Activated T-helper 17 cell treated with anti-CD3 and anti-CD28 coated beads, Interleukin-2, amount 50 U/mL, for 72 hours (primary cell): ENCODE results near the gene SH2D3A. TPM values are rescaled to one million over a fixed set of nuclear protein-coding genes. Genes with fewer than 3 reads are reported as not detected.
"Not testable (repeated sequence)": the region's sequence is repeated elsewhere in the genome, so short reads cannot be mapped to it uniquely, and the experiment has no call there.

Experiments used
- ATAC-seq: fragments of 150-1000 bp; cut with Tn5 transposase; replicated peaks from 2 replicates; pipeline ENCODE4 v1.10.0; 2021; ENCODE audit warnings: mild to moderate bottlenecking, moderate library complexity
- H3K27ac Mint-ChIP-seq: one replicate; pipeline ENCODE4 v1.8.0; 2022; ENCODE audit warnings: mixed read lengths
- H3K27me3 Mint-ChIP-seq: one replicate; pipeline ENCODE4 v1.8.0; 2022; ENCODE audit warnings: mixed read lengths
- H3K36me3 Mint-ChIP-seq: one replicate; pipeline ENCODE4 v1.8.0; 2022; ENCODE audit warnings: low read depth, mild to moderate bottlenecking, mixed read lengths
- H3K4me1 Mint-ChIP-seq: one replicate; pipeline ENCODE4 v1.8.0; 2022; ENCODE audit warnings: mixed read lengths
- H3K4me3 Mint-ChIP-seq: one replicate; pipeline ENCODE4 v1.8.0; 2022; ENCODE audit warnings: mild to moderate bottlenecking, mixed read lengths
- H3K9me3 Mint-ChIP-seq: one replicate; pipeline ENCODE4 v1.8.0; 2022; ENCODE audit warnings: mixed read lengths
- total RNA-seq, 2 donors: library from RNA; stranded (reverse); gene quantifications; one replicate each; pipeline ENCODE4 v1.2.3, GENCODE V29; 2022

Gene SH2D3A
- total RNA-seq, 2 donors from 2014 or later: 21.1 to 21.2 TPM

DNA sequence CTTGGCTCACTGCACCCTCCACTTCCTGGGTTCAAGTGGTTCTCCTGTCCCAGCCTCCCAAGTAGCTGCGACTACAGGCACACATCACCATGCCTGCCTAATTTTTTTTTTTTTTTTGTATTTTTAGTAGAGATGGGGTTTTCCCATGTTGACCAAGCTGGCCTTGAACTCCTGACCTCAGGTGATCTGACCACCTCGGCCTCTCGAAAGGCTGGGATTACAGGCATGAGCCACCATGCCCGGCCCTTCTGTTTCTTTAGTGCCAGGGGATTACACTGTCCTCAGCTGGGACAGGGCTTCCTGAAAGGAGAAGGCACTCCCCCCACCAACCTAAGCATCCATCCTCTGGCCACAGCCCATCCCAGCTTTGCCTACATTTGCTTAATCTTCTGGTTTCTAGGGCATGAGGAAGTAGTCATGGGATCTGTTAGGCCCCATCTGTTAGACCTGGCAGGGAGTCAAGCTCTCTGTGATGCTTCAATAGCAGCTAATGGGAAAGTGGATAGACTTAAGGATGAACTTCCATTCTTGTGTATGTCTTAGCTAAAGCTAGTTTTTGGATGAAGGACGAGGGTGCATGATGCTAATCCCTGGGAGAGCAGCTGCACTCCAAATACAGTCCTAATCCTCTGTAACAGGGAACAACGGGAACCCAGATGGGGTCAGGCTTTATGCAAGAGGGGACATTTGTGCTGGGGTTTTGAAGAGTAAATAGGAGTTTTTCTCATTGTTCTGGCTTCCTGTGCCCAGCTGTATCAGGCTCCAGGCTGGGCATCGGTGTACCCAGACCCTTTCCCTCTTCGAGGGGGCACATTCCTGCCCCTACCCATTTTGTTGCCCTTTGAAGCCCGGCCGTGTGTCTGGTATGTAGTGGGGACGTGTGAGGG is 7.8 kb upstream of the SH2D3A start:
- Mint-ChIP-seq H3K9me3 (peaks cover 7% of the 10 kb centered on the region), H3K36me3 (peaks cover 53% of the 10 kb centered on the region), H3K27me3 (no peaks in the 10 kb centered on the region), H3K27ac (peak overlapping the region; percentile 72), H3K4me3 (peak overlapping the region; percentile 98), H3K4me1 (peaks cover 48% of the 10 kb centered on the region)
- ATAC-seq: no peak

DNA sequence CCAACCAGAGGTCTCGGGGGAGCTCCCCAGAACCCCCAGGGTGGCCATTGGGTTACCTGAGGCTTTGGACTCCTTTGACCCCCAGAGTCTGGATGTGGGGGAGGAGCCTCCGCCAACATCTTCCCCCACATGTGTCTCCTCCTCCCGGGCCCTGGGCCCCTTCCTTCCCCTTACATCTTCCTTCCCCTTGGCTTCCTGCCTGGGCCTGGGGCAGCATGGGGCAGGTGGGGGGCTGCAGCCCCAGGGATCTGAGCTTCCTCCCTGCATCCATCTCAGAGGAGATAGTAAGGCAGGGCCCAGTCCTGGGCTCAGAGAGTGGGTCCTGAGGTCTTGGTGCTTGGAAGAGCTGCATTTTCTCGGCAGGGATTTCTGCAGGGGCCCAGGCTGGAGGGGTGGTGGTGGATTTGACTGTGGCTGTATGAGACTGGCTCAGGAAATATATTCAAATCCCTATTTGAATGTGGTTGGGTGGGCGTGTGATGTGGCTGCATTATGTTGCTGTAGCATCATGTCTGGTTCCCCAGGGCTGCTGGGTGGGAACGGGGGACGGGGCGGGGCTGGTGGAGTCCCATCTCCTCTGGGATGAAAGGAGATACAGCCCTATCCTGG is 6.2 kb upstream of the SH2D3A start:
- Mint-ChIP-seq H3K9me3 (peaks cover 7% of the 10 kb centered on the region), H3K27me3 (no peaks in the 10 kb centered on the region), H3K4me3 (peak overlapping the region; percentile 98), H3K4me1 (peaks cover 52% of the 10 kb centered on the region), H3K36me3 (peaks cover 47% of the 10 kb centered on the region), H3K27ac (peak overlapping the region; percentile 88)
- ATAC-seq: peak; percentile 57

DNA sequence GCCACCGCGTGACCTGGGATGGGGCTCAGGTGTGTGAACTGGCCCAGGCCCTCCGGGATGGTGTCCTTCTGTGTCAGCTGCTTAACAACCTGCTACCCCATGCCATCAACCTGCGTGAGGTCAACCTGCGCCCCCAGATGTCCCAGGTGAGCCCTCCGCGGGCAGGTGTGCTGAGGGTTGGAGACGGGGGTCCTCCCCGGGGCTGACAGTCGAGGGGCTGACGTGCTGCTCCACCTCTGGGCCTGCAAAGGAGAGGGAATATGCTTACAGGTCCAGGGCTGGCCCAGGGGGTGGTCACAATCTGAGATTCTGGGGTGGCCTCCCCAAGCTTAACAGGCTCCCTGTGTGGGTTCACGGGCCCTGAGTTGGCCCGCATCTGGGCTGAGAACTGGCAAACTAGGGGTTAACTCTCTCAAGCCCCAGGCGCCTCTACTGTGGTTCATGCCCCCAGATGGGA is 5.7 kb upstream of the SH2D3A start:
- H3K27me3 Mint-ChIP-seq: no peaks in the 10 kb centered on the region
- peak overlapping the region; percentile 88 for H3K27ac Mint-ChIP-seq
- ATAC-seq: peak; percentile 3
- H3K4me3 Mint-ChIP-seq: peak overlapping the region; percentile 98
- H3K36me3 Mint-ChIP-seq: peaks cover 47% of the 10 kb centered on the region
- peaks cover 47% of the 10 kb centered on the region for H3K4me1 Mint-ChIP-seq
- H3K9me3 Mint-ChIP-seq: peaks cover 7% of the 10 kb centered on the region

DNA sequence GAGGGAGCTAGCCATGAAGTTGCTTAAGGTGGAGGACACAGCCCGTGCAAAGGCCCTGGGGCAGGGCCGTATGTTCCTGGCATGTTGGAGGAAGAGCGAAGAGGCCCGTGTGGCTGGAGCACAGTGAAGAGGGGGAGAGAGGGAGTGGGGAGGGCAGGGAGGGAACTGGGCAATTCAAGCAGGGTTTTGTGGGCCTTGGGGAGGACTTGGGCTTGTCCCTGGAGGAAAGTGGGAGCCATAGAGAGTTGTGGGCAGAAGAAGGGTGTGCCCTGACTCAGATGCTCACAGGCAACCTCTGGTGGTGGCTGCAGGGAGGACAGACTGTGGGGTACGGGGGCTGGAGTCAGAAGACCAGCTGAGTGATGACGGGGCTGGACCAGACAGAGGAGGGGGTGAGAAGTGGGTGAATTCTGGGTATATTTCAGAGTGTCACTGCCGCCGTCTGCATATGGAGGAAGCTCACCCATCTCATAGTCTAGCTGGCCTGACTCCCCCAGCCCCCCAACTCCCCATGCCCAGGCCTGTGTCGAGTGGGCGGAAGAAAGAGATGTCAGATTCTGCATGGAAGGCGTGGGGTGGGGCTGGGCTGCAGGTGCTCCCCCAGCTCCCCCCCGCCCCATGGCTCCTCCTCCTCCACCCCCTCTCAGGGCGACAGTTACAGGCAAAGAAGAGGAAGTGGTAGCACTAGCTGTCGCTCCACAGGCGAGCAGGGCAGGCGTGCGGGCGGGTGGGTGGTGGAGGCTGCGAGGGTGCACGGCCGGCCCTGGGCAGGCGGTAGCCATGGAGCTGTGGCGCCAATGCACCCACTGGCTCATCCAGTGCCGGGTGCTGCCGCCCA is 5.0 kb upstream of the SH2D3A start, which contains the start of gene VAV1:
TSS of gene VAV1 (plus strand) at position 681 of the 838 bp plus-strand sequence. CDS start at position 781, 100 bp downstream.
- Mint-ChIP-seq H3K4me3 (peak within 1 kb of the TSS; percentile 98), H3K4me1 (peaks cover 42% of the 10 kb centered on the region), H3K27ac (peak within 1 kb of the TSS; percentile 88), H3K27me3 (no peaks in the 10 kb centered on the region), H3K9me3 (peaks cover 7% of the 10 kb centered on the region), H3K36me3 (peaks cover 42% of the 10 kb centered on the region)
- ATAC-seq: peak; percentile 58

DNA sequence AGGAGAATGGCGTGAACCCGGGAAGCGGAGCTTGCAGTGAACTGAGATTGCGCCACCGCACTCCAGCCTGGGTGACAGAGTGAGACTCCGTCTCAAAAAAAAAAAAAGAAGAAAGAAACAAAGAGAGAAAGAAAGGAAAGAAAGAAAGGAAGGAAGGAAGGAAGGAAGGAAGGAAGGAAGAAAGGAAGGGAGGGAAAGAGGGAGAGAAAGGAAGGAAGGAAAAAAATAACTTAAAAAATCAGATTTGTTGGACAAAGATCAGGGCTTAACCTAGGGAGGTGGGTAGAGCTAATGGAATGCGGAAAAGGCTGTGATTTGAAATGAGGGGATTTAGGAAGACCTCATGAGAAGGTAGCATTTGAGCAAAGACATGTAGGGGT is 4.4 kb upstream of the SH2D3A start:
- H3K9me3 Mint-ChIP-seq, H3K27me3 Mint-ChIP-seq, ATAC-seq: not testable (repeated sequence)
- Mint-ChIP-seq H3K4me3 (peak overlapping the region; percentile 98), H3K36me3 (peaks cover 36% of the 10 kb centered on the region), H3K27ac (peak overlapping the region; percentile 88), H3K4me1 (peaks cover 36% of the 10 kb centered on the region)

DNA sequence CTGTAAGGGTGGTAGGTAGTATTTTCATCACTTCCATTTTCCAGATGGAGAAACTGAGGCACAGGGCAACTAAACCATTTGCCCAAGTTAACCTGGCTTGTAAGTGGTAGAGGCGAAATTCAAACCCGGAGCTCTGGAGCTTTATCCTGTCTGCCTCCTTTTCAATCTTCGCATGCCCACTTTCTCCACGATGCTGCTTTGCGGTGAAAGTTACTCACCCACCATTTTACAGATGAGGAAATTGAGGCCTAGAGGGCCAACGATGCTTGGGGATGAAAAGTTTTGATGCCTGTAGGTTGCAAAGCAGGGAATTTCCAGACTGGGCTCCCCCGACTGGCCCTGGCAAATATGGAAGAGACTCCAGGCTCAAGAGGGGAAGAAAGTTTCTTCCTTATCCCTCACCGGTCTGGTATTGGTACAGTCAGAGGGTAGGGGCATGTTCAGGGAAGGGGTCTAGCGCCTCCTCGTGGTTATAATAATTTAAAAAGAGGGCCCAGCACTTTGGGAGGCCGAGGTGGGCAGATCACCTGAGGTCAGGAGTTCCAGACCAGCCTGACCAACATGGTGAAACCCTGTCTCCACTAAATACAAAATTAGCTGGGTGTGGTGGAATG is 1.9 kb upstream of the SH2D3A start:
- Mint-ChIP-seq H3K36me3 (peaks cover 20% of the 10 kb centered on the region), H3K27me3 (no peaks in the 10 kb centered on the region), H3K4me3 (peak overlapping the region; percentile 87), H3K27ac (no peak overlapping the region), H3K4me1 (peaks cover 22% of the 10 kb centered on the region), H3K9me3 (no peaks in the 10 kb centered on the region)
- ATAC-seq: no peak

DNA sequence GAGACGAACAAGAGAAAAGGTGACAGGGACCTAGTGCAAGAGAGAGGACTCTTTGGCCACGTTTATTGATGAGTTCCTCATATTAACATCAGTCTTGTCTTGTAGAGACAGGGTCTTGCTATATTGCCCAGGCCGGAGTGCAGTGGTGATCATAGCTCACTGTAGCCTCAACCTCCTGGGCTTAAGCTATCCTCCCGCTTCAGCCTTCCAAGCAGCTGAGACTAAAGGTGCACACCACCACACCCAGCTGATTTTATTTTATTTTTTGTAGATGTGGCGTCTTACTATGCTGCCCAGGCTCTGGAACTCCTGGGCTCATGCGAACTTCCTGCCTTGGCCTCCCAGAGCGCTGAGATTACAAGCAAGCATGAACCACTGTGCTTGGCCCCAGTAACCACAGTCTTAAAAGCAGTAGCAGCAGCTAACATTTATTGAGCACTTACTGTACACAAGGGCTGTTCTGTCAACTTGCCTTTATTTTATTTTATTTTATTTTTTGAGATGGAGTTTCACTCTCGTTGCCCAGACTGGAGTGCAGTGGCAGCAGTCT is 1.1 kb upstream of the SH2D3A start:
- Mint-ChIP-seq H3K4me3 (peak overlapping the region; percentile 87), H3K27ac (peak overlapping the region; percentile 55), H3K4me1 (peaks cover 22% of the 10 kb centered on the region), H3K9me3 (no peaks in the 10 kb centered on the region), H3K27me3 (no peaks in the 10 kb centered on the region), H3K36me3 (peaks cover 15% of the 10 kb centered on the region)
- no peak for ATAC-seq

DNA sequence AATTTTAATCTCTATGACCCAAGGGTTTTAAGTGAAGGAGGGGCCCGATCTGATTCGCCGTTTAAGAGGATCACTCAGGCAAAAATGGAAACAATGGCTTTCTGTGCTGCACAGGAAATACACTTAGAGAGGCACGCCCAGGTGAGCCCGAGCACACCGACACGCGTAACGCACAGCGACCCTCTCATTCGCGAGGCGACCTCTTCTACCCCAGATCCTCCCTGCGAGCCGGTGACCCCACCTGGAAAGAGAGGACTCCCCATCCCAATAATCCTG is 216 bp downstream of the SH2D3A start:
- Mint-ChIP-seq H3K36me3 (peaks cover 19% of the 10 kb centered on the region), H3K4me1 (peaks cover 18% of the 10 kb centered on the region), H3K27ac (peak overlapping the region; percentile 55), H3K27me3 (no peaks in the 10 kb centered on the region), H3K4me3 (peak overlapping the region; percentile 87), H3K9me3 (no peaks in the 10 kb centered on the region)
- ATAC-seq: peak; percentile 33

DNA sequence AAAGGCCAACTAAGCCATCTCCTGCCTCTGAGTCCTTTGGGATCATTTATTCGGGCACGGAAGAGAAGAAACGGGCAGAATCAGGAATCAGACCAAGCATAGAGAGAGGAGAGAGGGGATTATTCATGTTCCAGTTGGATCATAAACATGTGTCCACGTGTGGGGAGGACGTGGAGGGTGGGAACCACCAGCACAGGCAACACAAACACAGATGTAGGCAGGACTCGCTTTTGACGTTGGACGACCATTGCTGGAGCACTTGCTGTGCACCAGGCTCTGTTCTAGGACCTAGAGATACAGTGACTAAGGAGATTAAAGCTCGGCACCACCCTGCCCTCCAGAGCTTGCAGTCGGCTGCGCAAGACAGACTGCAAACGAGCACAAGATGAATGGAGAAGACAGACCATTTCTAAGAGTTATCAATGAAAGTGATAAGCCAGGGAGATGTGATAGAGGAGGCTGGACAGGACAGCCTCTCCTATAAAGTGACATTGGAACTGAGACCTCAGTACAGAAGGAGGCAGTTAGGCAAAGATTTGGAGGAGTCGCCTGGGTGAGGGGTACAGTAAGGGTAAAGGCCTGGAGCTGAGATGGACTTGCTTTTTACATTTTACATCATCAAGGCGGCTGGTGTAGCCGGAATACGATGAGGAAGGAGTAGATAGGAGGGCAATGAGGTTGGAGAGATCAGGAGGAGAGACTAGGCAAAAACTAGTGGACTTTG is 716 bp downstream of the SH2D3A start:
- Mint-ChIP-seq H3K27me3 (no peaks in the 10 kb centered on the region), H3K36me3 (peaks cover 21% of the 10 kb centered on the region), H3K9me3 (no peaks in the 10 kb centered on the region), H3K4me3 (peak overlapping the region; percentile 87), H3K4me1 (peaks cover 14% of the 10 kb centered on the region), H3K27ac (peak overlapping the region; percentile 55)
- ATAC-seq: no peak

DNA sequence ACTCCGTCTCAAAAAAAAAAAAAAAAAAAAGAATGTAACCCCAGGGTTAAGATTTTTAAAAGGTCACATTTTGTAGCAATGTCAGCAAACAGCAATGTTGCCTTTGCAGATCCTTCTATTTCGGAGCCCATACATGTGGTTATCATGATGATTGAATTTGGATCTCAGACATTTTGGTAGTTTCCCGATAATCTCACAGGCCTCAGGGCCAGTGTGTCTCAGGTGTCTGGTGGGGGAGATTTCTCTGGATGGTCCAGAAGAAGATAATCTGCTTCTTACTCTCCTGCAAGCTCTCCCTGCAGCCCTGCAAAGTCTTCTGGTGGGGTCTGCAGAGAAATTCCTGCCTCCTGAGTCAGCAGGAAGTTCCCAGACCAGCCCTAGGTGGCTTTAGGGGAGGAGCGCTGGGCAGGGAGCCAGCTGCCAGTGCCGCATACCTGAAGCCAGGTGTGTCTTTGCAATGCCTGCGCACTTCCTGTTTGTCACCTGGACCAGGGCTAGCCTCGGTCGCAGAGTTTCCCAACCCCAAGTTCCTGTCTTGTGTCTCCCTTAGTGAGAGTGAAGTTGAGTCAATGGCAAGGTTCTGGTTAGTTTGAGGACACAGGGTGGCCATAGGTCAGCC is 1.4 kb downstream of the SH2D3A start:
- peak overlapping the region; percentile 55 for H3K27ac Mint-ChIP-seq
- H3K36me3 Mint-ChIP-seq: peaks cover 24% of the 10 kb centered on the region
- peaks cover 14% of the 10 kb centered on the region for H3K4me1 Mint-ChIP-seq
- H3K9me3 Mint-ChIP-seq: no peaks in the 10 kb centered on the region
- H3K27me3 Mint-ChIP-seq: no peaks in the 10 kb centered on the region
- peak overlapping the region; percentile 87 for H3K4me3 Mint-ChIP-seq
- ATAC-seq: no peak

DNA sequence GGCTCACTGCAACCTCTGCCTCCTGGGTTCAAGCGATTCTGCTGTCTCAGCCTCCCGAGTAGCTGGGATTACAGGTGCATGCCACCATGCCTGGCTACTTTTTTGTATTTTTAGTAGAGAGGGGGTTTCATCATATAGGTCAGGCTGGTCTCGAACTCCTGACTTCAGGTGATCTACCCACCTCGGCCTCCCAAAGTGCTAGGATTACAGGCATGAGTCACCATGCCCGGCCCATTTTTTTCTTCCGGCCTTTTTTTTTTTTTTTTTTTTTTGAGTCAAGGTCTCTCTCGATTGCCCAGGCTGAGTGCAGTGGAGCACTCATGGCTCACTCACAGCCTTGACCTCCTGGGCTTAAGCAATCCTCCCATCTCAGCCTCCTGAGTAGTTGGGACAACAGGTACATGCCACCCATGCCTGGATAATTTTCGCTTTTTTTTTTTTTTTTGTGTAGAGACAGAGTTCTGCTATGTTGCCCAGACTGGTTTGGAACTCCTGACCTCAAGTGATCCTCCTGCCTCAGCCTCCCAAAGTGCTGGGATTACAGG is 4.9 kb downstream of the SH2D3A start:
- H3K27ac Mint-ChIP-seq, H3K4me3 Mint-ChIP-seq, ATAC-seq, H3K9me3 Mint-ChIP-seq, H3K27me3 Mint-ChIP-seq, H3K4me1 Mint-ChIP-seq: not testable (repeated sequence)
- H3K36me3 Mint-ChIP-seq: peaks cover 50% of the 10 kb centered on the region

DNA sequence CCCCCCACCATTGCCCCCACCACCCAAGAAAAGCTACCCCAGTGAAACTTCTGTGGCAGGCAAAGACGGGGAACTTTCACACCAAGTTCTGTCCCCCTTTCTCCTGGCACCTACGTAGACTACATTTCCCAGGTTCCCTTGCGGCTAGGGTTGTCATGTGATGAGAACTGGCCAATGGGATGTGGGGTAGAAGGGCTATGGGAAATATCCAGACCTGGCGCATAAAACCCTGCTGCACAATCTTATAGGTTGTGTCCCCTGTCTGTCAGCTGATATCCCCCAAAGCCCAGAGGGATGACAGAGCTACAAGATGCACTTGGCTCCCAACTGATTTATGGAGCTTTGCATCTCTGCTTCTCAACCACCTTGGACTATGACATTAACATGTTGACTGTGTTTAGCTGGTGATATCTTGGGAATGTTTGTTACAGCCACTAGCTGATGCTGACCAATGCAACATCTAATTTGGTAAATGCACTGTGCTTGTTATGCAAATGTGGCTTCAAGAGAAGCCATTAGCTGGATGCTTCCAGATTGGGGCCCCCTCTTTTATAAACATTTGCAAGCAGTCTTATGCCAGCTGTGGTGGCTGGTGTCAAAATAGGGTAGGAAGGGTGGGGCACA is 6.1 kb downstream of the SH2D3A start:
- H3K4me3 Mint-ChIP-seq: no peak overlapping the region
- peaks cover 2% of the 10 kb centered on the region for H3K4me1 Mint-ChIP-seq
- peak; percentile 48 for ATAC-seq
- H3K27ac Mint-ChIP-seq: no peak overlapping the region
- H3K27me3 Mint-ChIP-seq: no peaks in the 10 kb centered on the region
- peaks cover 51% of the 10 kb centered on the region for H3K36me3 Mint-ChIP-seq
- H3K9me3 Mint-ChIP-seq: no peaks in the 10 kb centered on the region
